Stimulated activated CD4-positive, alpha-beta T cell treated with anti-CD3 and anti-CD28 coated beads, TNF-alpha, amount 100 ng/mL, for 48 hours (primary cell): ENCODE measurements around the gene MTMR11.

Experiments used
- DNase-seq, 3 donors: peaks; one replicate each; pipeline ENCODE4 v3.0.0-alpha.2; 2020; ENCODE audit warnings: low read depth in 3 of 3

MTMR11 gene

GRCh38 chr1:149934356-149934755 is 2.3 kb downstream of the MTMR11 start:
- DNase-seq = no peak

DNA sequence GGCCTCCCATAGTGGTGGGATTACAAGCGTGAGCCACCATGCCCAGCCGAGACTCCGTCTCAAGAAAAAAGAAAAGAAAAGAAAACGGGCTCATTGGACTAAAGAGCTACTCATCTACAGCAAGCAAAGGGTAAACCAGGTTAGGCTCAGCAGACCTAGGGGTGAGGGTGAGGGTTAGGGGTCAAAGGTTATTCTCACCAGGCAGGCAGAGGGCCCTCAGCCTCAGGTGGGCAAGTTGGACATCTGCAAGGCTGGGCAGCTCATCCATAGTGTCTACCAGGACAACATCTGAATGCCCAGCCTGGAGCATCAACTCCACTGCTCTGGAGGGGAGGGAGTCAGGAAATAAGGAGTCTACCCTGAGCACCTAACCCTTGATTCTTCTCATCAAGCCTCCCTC is 3.5 kb downstream of the MTMR11 start:
- no peak for DNase-seq

DNA sequence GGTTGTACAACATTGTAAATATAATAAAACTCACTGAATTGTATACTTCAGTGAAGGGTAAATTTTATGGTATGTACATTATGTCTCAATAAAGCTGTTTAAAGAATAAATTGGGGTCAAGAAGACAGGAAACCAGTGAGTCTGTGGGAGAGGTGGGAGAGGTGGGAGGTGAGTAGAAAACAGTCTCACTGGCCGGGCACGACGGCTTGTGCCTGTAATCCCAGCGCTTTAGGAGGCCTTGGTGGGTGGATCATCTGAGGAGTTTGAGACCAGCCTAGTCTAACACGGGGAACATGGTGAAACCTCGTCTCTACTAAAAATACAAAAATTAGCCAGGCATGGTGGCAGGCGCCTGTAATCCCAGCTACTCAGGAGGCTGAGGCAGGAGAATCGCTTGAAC is 4.2 kb downstream of the MTMR11 start:
- DNase-seq = no peak

GRCh38 chr1:149931212-149931790 is 5.4 kb downstream of the MTMR11 start:
- DNase-seq = no peak

DNA sequence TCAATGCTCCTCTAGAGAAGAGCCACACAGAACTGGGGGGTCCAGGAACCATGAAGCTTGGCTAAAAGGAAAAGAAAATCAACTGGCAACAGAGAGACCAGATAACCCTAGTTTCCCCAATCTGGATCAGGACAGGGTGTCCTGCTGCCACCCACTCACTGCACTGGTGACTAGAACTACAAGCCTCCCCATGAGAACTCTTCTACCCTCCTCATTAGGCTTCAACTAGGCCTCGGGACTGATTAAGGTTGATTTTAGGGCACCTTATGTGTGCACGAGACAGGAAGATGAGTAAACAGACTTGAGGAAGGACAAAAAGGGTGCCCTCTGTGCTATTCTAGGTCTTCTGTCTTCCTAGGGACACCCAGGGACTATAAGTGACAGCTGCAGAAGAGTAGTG is 6.8 kb downstream of the MTMR11 start:
- DNase-seq = no peak

DNA sequence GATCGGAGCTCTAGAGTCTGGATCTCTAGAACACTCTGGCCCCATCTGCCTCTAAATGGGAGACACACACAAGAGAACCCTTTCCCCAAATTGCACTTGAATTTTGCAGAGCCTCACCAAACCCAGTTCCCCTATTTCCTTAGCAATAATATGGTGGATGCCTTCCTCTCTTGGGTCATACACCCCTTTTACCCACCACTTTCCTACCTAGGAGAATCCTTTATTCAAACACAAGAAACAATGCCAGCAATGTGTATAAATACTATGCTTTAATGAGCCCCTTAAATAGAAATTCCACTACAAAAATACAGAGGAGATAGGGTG is 8.3 kb downstream of the MTMR11 start:
- DNase-seq = no peak

- peak; percentile 87 to 93 (median 92) for DNase-seq
Measured at GRCh38 chr1:149927563-149928400, 8.9 kb downstream of the MTMR11 start, which contains the start of gene SF3B4. Gene SF3B4 (minus strand): TSS chr1:149927803. CDS start chr1:149927759, 44 bp downstream.

DNA sequence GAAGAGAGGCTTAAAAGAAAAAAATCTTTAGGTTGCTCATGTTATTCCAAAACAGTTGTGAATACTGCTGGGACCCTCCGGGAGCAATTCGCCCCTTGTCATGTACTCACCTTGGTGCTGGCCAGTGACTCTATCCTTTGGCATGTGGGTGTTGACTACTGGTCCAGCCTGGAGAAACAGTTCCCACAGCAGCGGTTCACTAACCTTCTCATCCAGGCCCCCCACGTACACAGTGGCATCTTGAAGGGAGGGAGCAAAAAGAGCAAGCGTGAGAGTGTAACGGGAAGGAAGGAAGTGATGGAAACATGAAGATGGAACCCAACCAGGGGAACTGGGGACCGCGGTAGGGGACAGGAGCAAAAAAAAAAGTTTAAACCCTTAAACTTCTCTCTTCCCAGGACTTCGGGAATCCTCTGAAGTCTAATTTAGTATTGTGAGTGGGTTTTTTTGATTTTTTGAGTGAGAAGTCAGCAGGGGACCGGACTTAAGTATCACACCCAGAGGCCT is 9.6 kb downstream of the MTMR11 start:
- DNase-seq = no peak

GRCh38 chr1:149926296-149926695 is 10.4 kb downstream of the MTMR11 start:
- no peak for DNase-seq

DNA sequence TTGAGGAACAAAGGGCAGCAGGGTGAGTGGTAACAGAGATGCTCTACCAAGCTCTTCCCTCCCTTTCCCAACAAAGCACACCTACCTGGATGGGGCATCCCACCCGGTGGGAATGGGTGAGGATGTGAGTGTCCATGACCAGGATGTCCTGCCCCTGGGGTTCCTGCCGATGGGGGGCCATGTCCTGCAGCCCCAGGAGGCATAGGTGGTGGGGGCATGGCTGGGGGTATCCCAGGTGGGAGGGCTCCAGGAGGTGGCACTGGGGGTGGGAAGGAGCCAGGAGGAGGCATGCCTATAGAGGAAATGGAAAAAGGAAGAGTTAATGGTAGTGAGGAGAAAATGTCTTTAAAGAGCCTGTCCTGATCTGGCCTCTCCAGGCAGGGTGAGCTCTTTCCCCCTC is 10.9 kb downstream of the MTMR11 start:
- DNase-seq = no peak

- DNase-seq = no peak
Measured at GRCh38 chr1:149925345-149925744, 11.3 kb downstream of the MTMR11 start.

DNA sequence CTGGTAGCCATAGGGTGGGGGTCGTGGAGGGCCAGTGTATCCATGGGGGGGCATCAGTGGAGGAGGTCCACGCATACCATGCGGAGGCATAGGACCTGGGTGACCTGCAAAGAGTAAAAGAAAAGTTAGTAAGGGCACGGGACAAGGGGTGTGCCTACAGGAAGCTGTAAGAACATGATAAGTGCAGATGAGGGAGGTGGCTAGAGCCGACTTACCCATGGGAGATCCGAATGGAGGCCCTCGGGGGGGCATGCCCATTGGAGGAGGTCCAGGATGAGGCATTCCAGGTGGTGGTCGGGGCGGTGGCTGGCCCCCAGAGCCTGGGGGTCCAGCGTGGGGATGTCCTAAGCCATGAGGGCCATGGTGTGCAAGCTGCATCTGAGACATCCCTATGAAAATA is 13.1 kb downstream of the MTMR11 start:
- DNase-seq = no peak

DNA sequence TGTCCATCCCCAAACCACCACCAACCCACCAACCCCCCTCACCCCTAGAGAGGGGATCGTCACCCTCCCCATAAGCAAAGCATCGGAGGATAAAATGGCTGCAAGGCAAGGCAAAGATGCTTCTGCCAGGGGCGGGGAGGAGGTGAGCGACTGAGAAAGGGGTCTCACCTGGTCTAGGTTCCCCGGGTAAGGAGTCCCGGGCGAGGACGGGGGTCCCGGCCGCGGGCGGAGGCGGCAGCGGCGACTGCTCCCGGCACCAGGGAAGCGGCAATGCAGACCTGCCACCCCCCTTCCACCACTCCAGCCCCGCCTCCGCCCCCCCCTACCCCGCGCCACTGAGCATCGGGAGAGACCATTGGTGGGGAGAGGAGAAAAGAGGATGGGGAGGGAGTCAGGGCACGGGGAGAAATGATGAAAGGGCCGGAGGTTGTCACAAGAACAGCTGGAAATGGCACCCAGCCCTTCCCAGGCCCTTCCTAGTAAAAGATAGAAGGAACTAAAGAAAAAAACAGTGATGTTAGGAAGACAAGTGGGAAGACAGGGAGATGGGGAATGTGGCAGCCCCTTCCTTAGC is 19.0 kb downstream of the MTMR11 start, which contains the start of gene SV2A:
SV2A (minus strand) TSS at position 274 of the 574 bp plus-strand sequence. CDS start 4,004 bp downstream, outside the sequence.
- DNase-seq = peak in 2 of 3 donors; percentile 17 to 49

GRCh38 chr1:149916898-149917252 is 19.8 kb downstream of the MTMR11 start:
- no peak for DNase-seq

DNA sequence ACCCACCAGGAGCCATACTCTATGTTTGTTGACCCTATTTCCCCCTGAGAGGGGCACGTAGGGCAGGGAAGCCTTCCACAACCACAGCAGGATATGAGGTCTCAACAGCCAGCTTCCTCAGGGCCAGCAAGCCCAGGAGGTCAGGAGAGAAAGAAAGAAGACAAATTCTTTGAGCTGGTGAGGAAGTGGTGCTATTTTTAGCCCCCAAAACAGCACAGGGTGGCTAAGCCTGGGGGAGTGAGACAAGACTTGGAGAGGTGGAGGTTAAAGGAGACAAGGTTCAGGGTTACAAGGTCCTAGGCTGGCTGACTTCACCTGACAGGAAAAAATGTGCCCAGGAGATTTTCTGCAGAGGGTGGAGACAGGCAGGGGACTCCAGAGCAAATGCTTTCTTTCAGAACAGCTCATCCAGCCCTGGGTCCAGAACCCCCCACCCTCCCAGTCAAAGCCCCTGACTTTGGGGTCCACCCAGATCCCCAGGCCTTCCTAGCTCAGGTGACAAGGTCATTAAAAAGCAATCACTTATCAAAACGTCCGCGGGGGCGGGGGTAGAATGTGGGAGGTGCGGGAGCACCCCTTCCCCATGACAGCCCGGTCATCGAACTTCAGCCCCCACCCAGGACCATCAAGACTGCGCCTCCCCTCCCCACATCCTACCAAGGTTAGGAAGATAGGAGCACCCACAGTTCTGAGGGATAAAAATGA is 20.3 kb downstream of the MTMR11 start:
- no peak for DNase-seq

- DNase-seq = no peak
Measured at GRCh38 chr1:149915429-149916192, 21.1 kb downstream of the MTMR11 start.

- no peak for DNase-seq
Measured at GRCh38 chr1:149914545-149914944, 22.1 kb downstream of the MTMR11 start.

DNA sequence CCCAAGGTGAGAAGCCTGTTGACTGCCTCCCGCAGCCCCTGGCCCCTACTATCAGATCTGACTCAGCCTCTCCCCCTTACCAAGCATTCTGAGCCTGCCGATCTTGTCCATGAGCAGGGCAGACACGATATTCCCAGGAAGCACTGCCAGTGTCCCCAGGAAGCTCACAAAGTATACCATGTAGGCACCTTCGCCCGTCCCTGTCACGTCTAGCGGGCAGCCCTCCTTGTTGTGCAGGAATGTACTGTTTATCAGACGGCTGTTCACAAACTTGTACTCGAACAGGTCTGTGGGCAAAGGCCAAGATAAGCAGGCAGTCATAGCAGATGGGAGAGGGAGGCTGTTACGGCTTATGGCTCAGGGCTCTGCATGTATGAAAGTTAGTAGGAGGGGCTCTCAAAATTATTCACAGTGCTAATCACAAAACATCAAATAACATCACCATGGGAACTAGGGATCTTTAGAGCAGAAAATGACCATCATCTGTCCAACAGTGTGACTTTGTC is 30.1 kb downstream of the MTMR11 start:
- DNase-seq = no peak

DNA sequence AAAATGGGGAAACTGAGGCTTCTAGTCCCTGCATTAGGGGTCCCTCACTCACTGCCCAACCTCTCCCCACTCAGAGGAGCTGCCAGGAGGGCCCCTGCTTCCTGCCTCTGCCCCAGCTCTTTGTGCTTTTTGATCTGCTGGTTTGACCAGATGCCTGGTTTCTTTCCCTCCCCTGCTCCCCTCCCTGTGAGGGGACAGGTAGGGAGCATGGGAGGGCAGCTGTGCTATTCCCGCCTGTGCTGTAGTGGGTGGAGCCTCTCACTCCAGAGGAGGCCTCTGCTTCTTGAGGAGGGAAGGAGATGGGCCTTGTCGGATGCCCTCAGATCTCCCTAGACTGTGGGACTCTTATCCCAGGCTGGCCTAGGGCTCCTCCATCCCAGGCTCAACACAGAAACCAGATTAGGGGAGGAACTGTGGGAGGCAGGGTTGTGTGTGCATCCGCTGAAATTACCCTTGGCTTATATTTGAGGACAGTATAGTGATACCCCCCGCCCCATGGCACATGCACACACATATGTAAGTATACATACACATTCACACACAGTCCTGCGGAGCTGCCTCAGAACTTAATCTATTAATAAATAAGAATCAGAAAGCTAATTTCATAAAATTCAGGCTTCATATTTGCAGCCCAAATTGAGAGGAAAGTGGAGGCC is 32.7 kb downstream of the MTMR11 start:
- DNase-seq = no peak

GRCh38 chr1:149899460-149900284 is 37.0 kb downstream of the MTMR11 start, which contains the start of gene BOLA1:
Gene BOLA1 (plus strand): TSS chr1:149899568. CDS start chr1:149900060, 492 bp downstream.
- DNase-seq = peak; percentile 60 to 76 (median 70)
